GM12891 (cell line): ENCODE results near the gene PDXP.

Experiments used
- PAX5 ChIP-seq: IDR thresholded peaks from 2 replicates; pipeline ENCODE4 v1.6.1; 2011; ENCODE audit warnings: low read length, moderate library complexity, mild to moderate bottlenecking; ENCODE audit not compliant: insufficient read depth, severe bottlenecking
- POLR2A ChIP-seq: IDR thresholded peaks from 2 replicates; pipeline ENCODE4 v1.6.1; 2011; ENCODE audit warnings: low read depth, low read length, control low read depth
- POLR2AphosphoS5 ChIP-seq: IDR thresholded peaks from 2 replicates; pipeline ENCODE4 v1.6.1; 2011; ENCODE audit warnings: low read depth, low read length, control low read depth
- TAF1 ChIP-seq: IDR thresholded peaks from 2 replicates; pipeline ENCODE4 v1.6.1; 2011; ENCODE audit warnings: low read depth, low read length, control low read depth

DNA sequence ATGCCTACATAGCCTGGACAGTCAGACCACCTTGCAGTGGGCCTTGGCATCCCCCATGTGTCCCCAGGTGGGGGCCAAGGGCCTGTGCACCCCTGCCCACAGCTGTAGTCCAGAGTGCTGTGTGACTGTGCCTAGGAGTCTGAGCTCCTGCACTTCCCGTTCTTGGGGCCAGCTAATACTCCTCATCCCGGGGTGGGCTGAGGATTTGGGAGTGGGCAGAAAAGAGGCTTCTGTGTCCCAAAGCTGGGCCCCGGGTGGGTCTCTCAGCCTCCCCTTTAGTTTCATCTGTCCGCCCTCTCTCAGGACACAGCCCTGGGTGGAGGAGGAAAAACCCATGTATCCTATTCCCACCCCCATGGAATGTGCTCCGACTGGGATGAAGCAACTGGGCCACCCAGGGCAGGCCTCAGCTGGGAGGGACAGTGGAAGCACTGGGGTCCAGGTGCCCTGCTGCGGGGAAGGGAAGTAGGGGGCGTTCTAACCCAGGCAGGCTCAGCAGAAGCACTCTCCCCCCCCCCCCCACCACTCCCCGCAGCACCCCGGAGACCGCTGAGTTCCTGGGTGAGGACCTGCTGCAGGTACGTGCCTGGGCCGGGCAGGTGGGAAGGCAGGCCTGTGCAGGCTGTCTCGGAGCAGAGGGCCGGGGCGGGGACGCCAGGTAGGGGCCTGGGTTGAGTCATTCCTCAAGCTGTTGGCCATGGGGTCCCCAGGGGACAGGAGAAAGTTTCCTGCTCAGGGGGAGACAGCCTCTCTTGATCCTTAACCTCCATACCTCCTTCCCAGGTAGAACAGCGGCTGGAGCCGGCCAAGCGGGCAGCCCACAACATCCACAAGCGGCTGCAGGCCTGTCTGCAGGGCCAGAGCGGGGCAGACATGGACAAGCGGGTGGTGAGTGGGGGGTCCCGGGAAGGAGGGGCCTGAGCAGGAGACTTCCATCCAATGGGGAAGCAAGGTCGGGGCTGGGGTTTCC lies 17.6 kb upstream of the PDXP start:
- no peak for TF ChIP-seq PAX5
- TF ChIP-seq POLR2A, result no peak
- no peak for TF ChIP-seq POLR2AphosphoS5
- no peak for TF ChIP-seq TAF1
